OCI-LY7 (cell line): ENCODE data around the gene RPS21. TPM values are rescaled to one million over a fixed set of nuclear protein-coding genes. Genes with fewer than 3 reads are reported as not detected.

Experiments used
- BruUV-seq: library from RNA; stranded (reverse); fragments of 400-500 nt; replicated peaks from 2 replicates; lab custom pipeline; 2021; lab: Mats Ljungman, UMichigan
- CTCF ChIA-PET: fragments of 300-600 bp; sonication (Branson Sonifier 250); formaldehyde crosslinking; loops from one replicate; lab custom pipeline; 2022; ENCODE audit warnings: antibody characterized with exemption; ENCODE audit not compliant: unreplicated experiment; lab: Charles Lee
- POLR2A ChIA-PET: fragments of 300-600 bp; sonication (Branson Sonifier 250); formaldehyde crosslinking; loops from one replicate; lab custom pipeline; 2022; ENCODE audit warnings: antibody characterized with exemption; lab: Charles Lee
- DNase-seq: peaks from one replicate; pipeline ENCODE4 v3.0.0-alpha.2; 2015; ENCODE audit warnings: low spot score
- H2AFZ ChIP-seq: fragments of 200-600 bp; sonication (generic), shearing (Covaris generic); 2 replicates; pipeline ENCODE4 v1.6.1; 2014; ENCODE audit warnings: mild to moderate bottlenecking, antibody characterized with exemption, low read length, moderate library complexity
- H3K27ac ChIP-seq: fragments of 200-600 bp; sonication (generic); 2 replicates; pipeline ENCODE4 v1.5.1; 2014; ENCODE audit warnings: mixed run types, low read depth, mild to moderate bottlenecking, moderate library complexity, low read length, inconsistent platforms; ENCODE audit not compliant: poor library complexity, severe bottlenecking
- H3K36me3 ChIP-seq: fragments of 200-600 bp; sonication (generic); 2 replicates; pipeline ENCODE4 v1.6.1; 2014; ENCODE audit warnings: mild to moderate bottlenecking, antibody characterized with exemption, low read length, moderate library complexity, mixed read lengths; ENCODE audit not compliant: insufficient read depth
- H3K4me1 ChIP-seq: fragments of 200-600 bp; sonication (generic); 2 replicates; pipeline ENCODE4 v1.5.1; 2014; ENCODE audit warnings: mild to moderate bottlenecking, low read length; ENCODE audit not compliant: insufficient read depth, poor library complexity, severe bottlenecking
- H3K4me2 ChIP-seq: fragments of 200-600 bp; sonication (generic); 2 replicates; pipeline ENCODE4 v1.6.1; 2014; ENCODE audit warnings: mild to moderate bottlenecking, low read length
- H3K4me3 ChIP-seq: fragments of 200-600 bp; sonication (generic); 2 replicates; pipeline ENCODE4 v1.5.1; 2014; ENCODE audit warnings: mild to moderate bottlenecking, low read depth, low read length; ENCODE audit not compliant: poor library complexity, severe bottlenecking
- H3K79me2 ChIP-seq: fragments of 200-600 bp; sonication (generic); 2 replicates; pipeline ENCODE4 v1.6.1; 2016; ENCODE audit warnings: low read depth, mild to moderate bottlenecking, low read length, moderate library complexity, mixed read lengths; ENCODE audit not compliant: insufficient read depth
- H3K9me2 ChIP-seq: fragments of 200-600 bp; sonication (generic); 2 replicates; pipeline ENCODE4 v1.6.1; 2016; ENCODE audit warnings: mild to moderate bottlenecking, low read length, mixed read lengths; ENCODE audit not compliant: insufficient read depth
- H3K9me3 ChIP-seq: fragments of 200-600 bp; sonication (generic); 2 replicates; pipeline ENCODE4 v1.6.1; 2014; ENCODE audit warnings: mild to moderate bottlenecking, mixed run types, low read length, mixed read lengths
- H4K20me1 ChIP-seq: fragments of 200-600 bp; sonication (generic); 2 replicates; pipeline ENCODE4 v1.6.1; 2014; ENCODE audit warnings: mild to moderate bottlenecking, antibody characterized with exemption, low read length, moderate library complexity, mixed read lengths; ENCODE audit not compliant: insufficient read depth
- CTCF ChIP-seq: fragments of 200-600 bp; sonication (generic); conservative IDR thresholded peaks from 2 replicates; pipeline ENCODE4 v1.5.1; 2014; ENCODE audit warnings: mild to moderate bottlenecking, antibody characterized with exemption, low read length, moderate library complexity, mixed read lengths
- EZH2phosphoT487 ChIP-seq: fragments of 200-600 bp; sonication (generic); IDR thresholded peaks from 2 replicates; pipeline ENCODE4 v1.6.1; 2018; ENCODE audit warnings: low read depth, borderline replicate concordance, mild to moderate bottlenecking, mixed run types, antibody characterized with exemption, low read length, moderate library complexity, mixed read lengths
- intact Hi-C: fragments of 100-400 bp; cut with micrococcal nuclease; formaldehyde crosslinking; loops from one replicate; pipeline ENCODE4 v1.10.0; 2022; ENCODE audit not compliant: unreplicated experiment
- total RNA-seq, 2 experiments: library from RNA; depleted of rRNA in 1 of 2; stranded (reverse); fragments of >200 nt in 1 of 2; shearing (Covaris generic) in 1 of 2; gene quantifications; 2 replicates each; pipeline ENCODE4 v1.2.3, GENCODE V29; 2014 to 2022

RPS21 gene
- total RNA-seq, 2 experiments from 2014 or later: 2,571 to 3,376 TPM

DNA sequence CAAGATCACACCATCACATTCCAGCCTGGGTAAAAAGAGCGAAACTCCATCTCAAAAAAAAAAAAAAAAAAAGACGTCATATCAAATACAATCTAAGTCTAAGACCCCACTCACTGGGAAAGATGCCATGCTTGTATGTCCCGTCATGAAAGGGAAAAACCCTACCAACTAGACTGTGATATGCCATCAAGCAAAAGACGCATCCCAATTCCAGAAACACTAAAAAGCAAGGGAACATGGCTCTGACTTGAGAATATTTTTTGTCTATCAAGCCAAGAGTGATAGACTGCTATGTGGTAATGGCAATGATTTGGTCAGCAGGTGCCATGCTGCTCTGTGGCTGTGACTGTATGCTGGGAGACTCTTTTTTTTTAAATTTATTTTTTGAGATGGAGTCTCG lies 42.8 kb upstream of the RPS21 start:
- Histone ChIP-seq H3K27ac (no peak overlapping the region), H3K9me2 (no peaks in the 10 kb centered on the region), H3K4me1 (peaks cover 38% of the 10 kb centered on the region), H3K79me2 (peaks cover 4% of the 10 kb centered on the region; the same call in 1 of the 2 replicates), H3K9me3 (0 out of 2 replicates have a peak, but pooled peaks cover 7% of the 10 kb centered on the region), H3K4me2 (no peak overlapping the region), H2AFZ (no peak overlapping the region), H3K36me3 (peaks cover 29% of the 10 kb centered on the region), H4K20me1 (no peaks in the 10 kb centered on the region), H3K4me3 (no peak overlapping the region)
- no peak for DNase-seq
- ChIA-PET POLR2A (no interaction called here), CTCF (no interaction called here)
- intact Hi-C loops: no loop called here
- BruUV-seq: no TSS peak
- no peak for TF ChIP-seq CTCF
- TF ChIP-seq EZH2phosphoT487: no peak

DNA sequence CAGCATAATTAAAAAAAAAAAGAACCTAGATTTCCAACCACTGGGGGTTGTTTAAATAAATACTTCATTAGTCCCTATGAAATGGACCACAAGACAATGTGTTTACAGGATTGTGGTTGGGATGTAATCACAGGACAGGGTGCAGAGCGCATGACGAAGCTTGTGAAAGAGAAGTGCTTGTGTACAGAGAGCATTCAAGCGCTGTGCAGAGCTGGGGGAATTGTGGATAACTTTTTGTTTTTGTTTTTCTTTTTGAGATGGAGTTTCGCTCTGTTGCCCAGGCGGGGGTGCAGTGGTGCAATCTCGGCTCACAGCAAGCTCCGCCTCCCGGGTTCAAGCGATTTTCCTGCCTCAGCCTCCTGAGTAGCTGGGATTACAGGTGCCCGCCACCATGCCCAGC lies 42.1 kb upstream of the RPS21 start:
- POLR2A ChIA-PET: no interaction called here

More for the DNA sequence above, 42.1 kb upstream of the RPS21 start:
- no peaks in the 10 kb centered on the region for H3K9me2 ChIP-seq
- BruUV-seq: no TSS peak
- no peak overlapping the region for H3K27ac ChIP-seq
- no peak for DNase-seq
- H3K4me2 ChIP-seq: no peak overlapping the region
- intact Hi-C loops: no loop called here
- TF ChIP-seq CTCF (no peak), EZH2phosphoT487 (no peak)
- H3K36me3 ChIP-seq: peaks cover 32% of the 10 kb centered on the region
- H3K4me1 ChIP-seq: peaks cover 31% of the 10 kb centered on the region
- H2AFZ ChIP-seq: no peak overlapping the region
- H3K9me3 ChIP-seq: 0 out of 2 replicates have a peak, but pooled peaks cover 7% of the 10 kb centered on the region
- peaks cover 4% of the 10 kb centered on the region; the same call in 1 of the 2 replicates for H3K79me2 ChIP-seq
- no peaks in the 10 kb centered on the region for H4K20me1 ChIP-seq
- H3K4me3 ChIP-seq: no peak overlapping the region
- CTCF ChIA-PET: no interaction called here
